Parathyroid adenoma (tissue), 2 donors: ENCODE measurements around the gene P3H1.

Experiments
- H2AFZ ChIP-seq: fragments of 300-600 bp; sonication (generic); one replicate; pipeline ENCODE4 v1.7.0; 2017; ENCODE audit warnings: antibody characterized with exemption, mild to moderate bottlenecking
- H3K27ac ChIP-seq: fragments of 300-600 bp; sonication (generic); one replicate; pipeline ENCODE4 v1.7.0; 2017
- H3K27me3 ChIP-seq: fragments of 300-600 bp; sonication (generic); one replicate; pipeline ENCODE4 v1.7.0; 2017; ENCODE audit warnings: low read length; ENCODE audit not compliant: control insufficient read depth, insufficient read depth
- H3K36me3 ChIP-seq: fragments of 300-600 bp; sonication (generic); one replicate; pipeline ENCODE4 v1.7.0; 2017; ENCODE audit warnings: low read length; ENCODE audit not compliant: control insufficient read depth, insufficient read depth
- H3K4me1 ChIP-seq: fragments of 300-600 bp; sonication (generic); one replicate; pipeline ENCODE4 v1.7.0; 2017; ENCODE audit warnings: control low read depth
- H3K4me2 ChIP-seq: fragments of 300-600 bp; sonication (generic); one replicate; pipeline ENCODE4 v1.7.0; 2017; ENCODE audit warnings: low read length
- H3K4me3 ChIP-seq: fragments of 300-600 bp; sonication (generic); one replicate; pipeline ENCODE4 v1.7.0; 2017; ENCODE audit warnings: low read depth, low read length
- H3K79me2 ChIP-seq: fragments of 300-600 bp; sonication (generic); one replicate; pipeline ENCODE4 v1.7.0; 2017; ENCODE audit warnings: control low read depth
- H3K9ac ChIP-seq: fragments of 300-600 bp; sonication (generic); one replicate; pipeline ENCODE4 v1.7.0; 2017; ENCODE audit warnings: mild to moderate bottlenecking
- H3K9me3 ChIP-seq: fragments of 300-600 bp; sonication (generic); one replicate; pipeline ENCODE4 v1.7.0; 2017; ENCODE audit warnings: low read length; ENCODE audit not compliant: control insufficient read depth
- TF ChIP-seq, protein P1 (sequence below): fragments of 300-600 bp; sonication (generic); IDR thresholded peaks from one replicate; pipeline ENCODE4 v1.7.0; 2017; ENCODE audit warnings: antibody characterized with exemption, mild to moderate bottlenecking
- donor health status: primary hyperparathyroidism.

Gene P3H1

DNA sequence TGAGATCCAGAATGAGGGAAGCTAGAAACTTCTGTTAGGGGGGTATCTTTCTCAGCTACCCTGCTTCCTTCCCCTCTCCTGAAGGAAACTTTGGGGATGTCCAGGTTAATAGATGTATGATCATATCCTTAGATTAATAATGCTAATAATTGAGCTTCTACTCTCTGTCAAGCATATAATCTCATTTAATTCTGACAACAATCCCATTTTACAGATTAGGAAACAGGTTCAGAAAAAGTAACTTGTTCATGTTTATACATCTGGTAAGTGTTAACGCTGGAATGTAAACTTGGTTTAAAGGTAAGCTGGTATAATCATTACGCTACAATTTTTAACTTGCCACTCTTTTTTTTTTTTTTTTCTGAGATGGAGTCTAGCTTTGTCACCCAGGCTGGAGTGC, 16.3 kb upstream of the P3H1 start:
- H3K4me1 ChIP-seq: no peaks in the 10 kb centered on the region
- TF ChIP-seq, protein P1, sequence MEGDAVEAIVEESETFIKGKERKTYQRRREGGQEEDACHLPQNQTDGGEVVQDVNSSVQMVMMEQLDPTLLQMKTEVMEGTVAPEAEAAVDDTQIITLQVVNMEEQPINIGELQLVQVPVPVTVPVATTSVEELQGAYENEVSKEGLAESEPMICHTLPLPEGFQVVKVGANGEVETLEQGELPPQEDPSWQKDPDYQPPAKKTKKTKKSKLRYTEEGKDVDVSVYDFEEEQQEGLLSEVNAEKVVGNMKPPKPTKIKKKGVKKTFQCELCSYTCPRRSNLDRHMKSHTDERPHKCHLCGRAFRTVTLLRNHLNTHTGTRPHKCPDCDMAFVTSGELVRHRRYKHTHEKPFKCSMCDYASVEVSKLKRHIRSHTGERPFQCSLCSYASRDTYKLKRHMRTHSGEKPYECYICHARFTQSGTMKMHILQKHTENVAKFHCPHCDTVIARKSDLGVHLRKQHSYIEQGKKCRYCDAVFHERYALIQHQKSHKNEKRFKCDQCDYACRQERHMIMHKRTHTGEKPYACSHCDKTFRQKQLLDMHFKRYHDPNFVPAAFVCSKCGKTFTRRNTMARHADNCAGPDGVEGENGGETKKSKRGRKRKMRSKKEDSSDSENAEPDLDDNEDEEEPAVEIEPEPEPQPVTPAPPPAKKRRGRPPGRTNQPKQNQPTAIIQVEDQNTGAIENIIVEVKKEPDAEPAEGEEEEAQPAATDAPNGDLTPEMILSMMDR: no peak
- H3K36me3 ChIP-seq: no peaks in the 10 kb centered on the region
- no peak overlapping the region for H3K9ac ChIP-seq
- H3K4me3 ChIP-seq: no peak overlapping the region
- no peak overlapping the region for H2AFZ ChIP-seq
- no peak overlapping the region for H3K27ac ChIP-seq
- H3K79me2 ChIP-seq: no peaks in the 10 kb centered on the region
- no peak overlapping the region for H3K4me2 ChIP-seq
- no peaks in the 10 kb centered on the region for H3K9me3 ChIP-seq
- no peaks in the 10 kb centered on the region for H3K27me3 ChIP-seq

DNA sequence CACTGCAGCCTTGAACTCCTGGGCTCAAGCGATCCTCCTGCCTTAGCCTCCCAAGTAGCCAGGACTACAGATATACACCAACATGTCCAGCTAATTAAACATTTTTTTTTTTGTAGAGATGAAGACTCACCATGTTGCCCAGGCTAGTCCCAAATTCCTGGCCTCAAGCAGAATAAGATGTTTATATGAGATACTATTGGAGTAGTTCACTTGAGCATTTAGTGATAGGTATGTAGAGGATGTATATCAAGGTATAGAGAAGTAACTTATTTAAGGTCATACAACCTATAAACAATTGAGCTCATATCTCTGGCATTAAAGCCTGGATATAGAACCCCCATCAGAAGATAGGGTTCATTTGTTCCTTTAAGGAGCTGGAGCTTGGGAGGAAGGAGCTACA, 13.3 kb upstream of the P3H1 start:
- Histone ChIP-seq H3K4me1 (no peaks in the 10 kb centered on the region), H3K27ac (no peak overlapping the region), H3K9ac (no peak overlapping the region), H3K36me3 (no peaks in the 10 kb centered on the region), H3K4me2 (no peak overlapping the region), H3K4me3 (no peak overlapping the region), H3K79me2 (no peaks in the 10 kb centered on the region), H3K27me3 (no peaks in the 10 kb centered on the region), H3K9me3 (no peaks in the 10 kb centered on the region), H2AFZ (no peak overlapping the region)
- TF ChIP-seq, protein P1: no peak

DNA sequence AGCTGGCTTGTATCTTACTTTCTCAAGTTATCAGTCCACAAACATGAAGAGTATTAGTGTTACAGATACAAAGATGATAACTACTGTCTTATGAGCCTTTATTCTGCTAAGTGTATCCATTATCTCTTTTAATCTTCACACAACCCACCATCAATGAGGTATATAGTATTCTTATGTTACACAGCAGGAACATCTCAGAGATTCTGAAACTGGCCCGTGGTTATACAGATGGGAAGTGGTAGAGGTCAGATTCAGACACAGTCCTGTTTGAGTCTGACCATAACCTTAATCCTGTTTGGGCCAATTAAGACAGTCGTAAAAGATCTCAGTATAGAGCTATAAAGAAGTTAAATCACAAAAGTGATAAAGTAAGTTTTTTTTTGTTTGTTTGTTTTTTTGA, 12.9 kb upstream of the P3H1 start:
- H3K27me3 ChIP-seq: no peaks in the 10 kb centered on the region
- H3K36me3 ChIP-seq: no peaks in the 10 kb centered on the region
- H3K4me2 ChIP-seq: no peak overlapping the region
- H3K9ac ChIP-seq: no peak overlapping the region
- H3K4me1 ChIP-seq: no peaks in the 10 kb centered on the region
- no peak overlapping the region for H2AFZ ChIP-seq
- no peak overlapping the region for H3K27ac ChIP-seq
- TF ChIP-seq, protein P1: no peak
- no peak overlapping the region for H3K4me3 ChIP-seq
- no peaks in the 10 kb centered on the region for H3K9me3 ChIP-seq
- no peaks in the 10 kb centered on the region for H3K79me2 ChIP-seq

DNA sequence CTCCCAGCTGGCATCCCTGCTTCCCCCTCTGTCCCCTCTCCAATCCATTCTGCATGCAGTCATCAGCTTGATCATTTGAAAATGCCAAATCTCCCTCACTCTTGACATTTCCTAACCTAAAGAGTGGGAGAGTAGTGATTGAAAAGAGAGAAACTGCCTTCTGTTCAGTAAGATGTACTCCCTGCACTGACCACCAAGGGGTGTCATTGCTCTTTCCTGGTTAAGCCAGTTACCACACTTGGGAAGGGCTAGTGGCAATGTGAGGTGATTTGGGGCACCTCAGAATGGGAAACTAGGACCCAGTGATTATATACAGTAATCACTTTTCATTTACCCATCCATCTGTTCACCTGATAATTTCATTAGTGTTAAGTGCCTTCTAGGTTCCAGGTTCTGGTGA, 11.0 kb upstream of the P3H1 start:
- H3K36me3 ChIP-seq: no peaks in the 10 kb centered on the region
- no peaks in the 10 kb centered on the region for H3K27me3 ChIP-seq
- no peak overlapping the region for H2AFZ ChIP-seq
- H3K9me3 ChIP-seq: no peaks in the 10 kb centered on the region
- H3K27ac ChIP-seq: no peak overlapping the region
- no peaks in the 10 kb centered on the region for H3K4me1 ChIP-seq
- no peak overlapping the region for H3K9ac ChIP-seq
- no peak overlapping the region for H3K4me2 ChIP-seq
- H3K4me3 ChIP-seq: no peak overlapping the region
- TF ChIP-seq, protein P1: peak; percentile 56
- H3K79me2 ChIP-seq: no peaks in the 10 kb centered on the region

DNA sequence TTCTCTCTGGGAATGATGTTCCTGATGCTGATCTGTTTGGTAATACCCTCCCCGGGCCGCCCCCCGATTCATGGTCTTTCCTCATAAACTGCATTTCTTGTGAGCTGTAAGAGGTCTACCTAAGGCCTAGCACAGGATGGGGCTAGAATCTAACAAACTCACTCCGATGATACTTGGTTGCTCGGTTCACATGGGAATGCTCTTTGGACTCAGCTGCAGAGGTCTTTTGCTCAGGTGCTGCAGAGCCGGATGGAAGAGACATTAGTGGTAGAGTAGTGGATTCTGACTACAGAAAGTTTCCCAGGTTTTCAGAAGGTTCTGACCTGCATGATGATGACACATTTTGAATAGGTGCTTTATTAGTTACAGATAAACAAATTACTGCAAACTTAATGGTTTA, 9.7 kb upstream of the P3H1 start:
- Histone ChIP-seq H3K4me3 (no peak overlapping the region), H3K27me3 (no peaks in the 10 kb centered on the region), H3K36me3 (no peaks in the 10 kb centered on the region), H3K9ac (no peak overlapping the region), H3K4me1 (no peaks in the 10 kb centered on the region), H3K9me3 (no peaks in the 10 kb centered on the region), H3K27ac (no peak overlapping the region), H2AFZ (no peak overlapping the region), H3K79me2 (no peaks in the 10 kb centered on the region), H3K4me2 (no peak overlapping the region)
- TF ChIP-seq, protein P1: no peak
